GM18498 (cell line): ENCODE data around the gene NTM.

ENCODE experiments used
- ATAC-seq: cut with Tn5 transposase; IDR thresholded peaks from one replicate; pipeline ENCODE4 v1.9.1; 2021; ENCODE audit warnings: mild to moderate bottlenecking, moderate library complexity; ENCODE audit not compliant: unreplicated experiment

The NTM gene

GRCh38 chr11:131681920-131682319 is 311.5 kb downstream of the NTM start:
- no peak for ATAC-seq

- no peak for ATAC-seq
These were observed 312.1 kb downstream of the NTM start for GRCh38 chr11:131682373-131683015.

GRCh38 chr11:131683131-131683530 is 312.7 kb downstream of the NTM start:
- no peak for ATAC-seq

- ATAC-seq, result no peak
These were observed 313.3 kb downstream of the NTM start for GRCh38 chr11:131683666-131684065.

- ATAC-seq, result no peak
These were observed 314.0 kb downstream of the NTM start for GRCh38 chr11:131684111-131685060.

GRCh38 chr11:131685206-131685605 is 314.8 kb downstream of the NTM start:
- ATAC-seq, result no peak

GRCh38 chr11:131685906-131686305 is 315.5 kb downstream of the NTM start:
- ATAC-seq, result no peak

- no peak for ATAC-seq
These were observed 316.4 kb downstream of the NTM start for GRCh38 chr11:131686836-131687235.

- ATAC-seq, result no peak
These were observed 317.1 kb downstream of the NTM start for GRCh38 chr11:131687291-131688047.

- ATAC-seq, result peak; percentile 89
These were observed 317.8 kb downstream of the NTM start for GRCh38 chr11:131688048-131688693.

GRCh38 chr11:131689049-131689925 is 318.9 kb downstream of the NTM start:
- ATAC-seq, result no peak

GRCh38 chr11:131690362-131690761 is 319.9 kb downstream of the NTM start:
- ATAC-seq, result no peak

GRCh38 chr11:131690776-131691175 is 320.4 kb downstream of the NTM start:
- no peak for ATAC-seq

GRCh38 chr11:131691181-131692041 is 321.0 kb downstream of the NTM start:
- ATAC-seq, result no peak

GRCh38 chr11:131692151-131692550 is 321.7 kb downstream of the NTM start:
- no peak for ATAC-seq

GRCh38 chr11:131692961-131693360 is 322.5 kb downstream of the NTM start:
- no peak for ATAC-seq

- ATAC-seq, result no peak
These were observed 323.3 kb downstream of the NTM start for GRCh38 chr11:131693756-131694155.

GRCh38 chr11:131694526-131695424 is 324.4 kb downstream of the NTM start:
- peak; percentile 95 for ATAC-seq
